Measurements from ENCODE around the gene HDGFL3.

DNA sequence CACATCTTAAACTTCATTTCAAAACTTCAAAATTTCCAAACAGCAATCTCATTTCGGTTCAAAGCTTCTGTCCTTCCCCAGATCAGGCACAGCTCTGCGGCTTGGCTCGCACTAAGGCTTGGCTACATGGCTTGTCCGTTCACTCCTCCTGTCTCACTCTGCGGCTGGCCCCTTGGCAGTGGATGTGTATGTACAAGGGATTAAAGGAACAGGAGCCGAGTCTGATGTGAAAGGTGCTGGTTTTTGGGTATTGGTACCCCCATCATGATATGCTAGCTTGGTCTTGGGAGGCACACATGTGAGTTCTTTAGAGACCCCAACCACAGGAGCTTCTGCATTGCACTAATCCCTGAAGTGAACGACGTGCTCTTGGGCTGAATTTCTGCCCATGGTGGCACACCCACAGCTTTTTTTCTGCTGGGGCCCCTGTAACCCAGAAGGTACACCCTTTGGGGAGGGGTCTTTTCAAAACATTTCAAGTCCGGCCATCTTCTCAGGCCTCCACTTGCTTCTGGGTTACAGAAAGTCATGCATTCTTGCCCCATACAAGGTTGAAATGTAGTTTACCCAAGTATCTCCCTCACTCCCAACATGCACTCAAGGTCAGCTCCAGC, 87.5 kb downstream of the HDGFL3 start:
- TF ChIP-seq, protein P1, sequence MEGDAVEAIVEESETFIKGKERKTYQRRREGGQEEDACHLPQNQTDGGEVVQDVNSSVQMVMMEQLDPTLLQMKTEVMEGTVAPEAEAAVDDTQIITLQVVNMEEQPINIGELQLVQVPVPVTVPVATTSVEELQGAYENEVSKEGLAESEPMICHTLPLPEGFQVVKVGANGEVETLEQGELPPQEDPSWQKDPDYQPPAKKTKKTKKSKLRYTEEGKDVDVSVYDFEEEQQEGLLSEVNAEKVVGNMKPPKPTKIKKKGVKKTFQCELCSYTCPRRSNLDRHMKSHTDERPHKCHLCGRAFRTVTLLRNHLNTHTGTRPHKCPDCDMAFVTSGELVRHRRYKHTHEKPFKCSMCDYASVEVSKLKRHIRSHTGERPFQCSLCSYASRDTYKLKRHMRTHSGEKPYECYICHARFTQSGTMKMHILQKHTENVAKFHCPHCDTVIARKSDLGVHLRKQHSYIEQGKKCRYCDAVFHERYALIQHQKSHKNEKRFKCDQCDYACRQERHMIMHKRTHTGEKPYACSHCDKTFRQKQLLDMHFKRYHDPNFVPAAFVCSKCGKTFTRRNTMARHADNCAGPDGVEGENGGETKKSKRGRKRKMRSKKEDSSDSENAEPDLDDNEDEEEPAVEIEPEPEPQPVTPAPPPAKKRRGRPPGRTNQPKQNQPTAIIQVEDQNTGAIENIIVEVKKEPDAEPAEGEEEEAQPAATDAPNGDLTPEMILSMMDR (IDR thresholded peaks at IDR 0.05): no peak
- TF ChIP-seq POLR2A (IDR thresholded peaks at IDR 0.05): no peak
